ENCODE measurements around the gene RAP1GAP2. TPM values are rescaled to one million over a fixed set of nuclear protein-coding genes. Genes with fewer than 3 reads are reported as not detected.
"Not testable (repeated sequence)": the region's sequence is repeated elsewhere in the genome, so short reads cannot be mapped to it uniquely, and the experiment has no call there.

The RAP1GAP2 gene
- 5.1 TPM for total RNA-seq

- no peak for DNase-seq
These were observed at the start of gene RAP1GAP2 for GRCh38 chr17:2796164-2797125. RAP1GAP2 (plus strand) TSS chr17:2796438; CDS start chr17:2796528, 90 bp downstream.

GRCh38 chr17:2749058-2749783, 47.0 kb upstream of the RAP1GAP2 start, which contains the start of gene CCDC92B:
CCDC92B (minus strand) TSS chr17:2749652; CDS start chr17:2735145, 14,507 bp downstream.
- no peak for DNase-seq

GRCh38 chr17:2749784-2750181, 46.5 kb upstream of the RAP1GAP2 start:
- DNase-seq, result peak; percentile 44

- no peak for DNase-seq
These were observed 45.5 kb upstream of the RAP1GAP2 start for GRCh38 chr17:2750721-2751120.

GRCh38 chr17:2751491-2751890, 44.7 kb upstream of the RAP1GAP2 start:
- no peak for DNase-seq

GRCh38 chr17:2755891-2756724, 40.1 kb upstream of the RAP1GAP2 start:
- no peak for DNase-seq

GRCh38 chr17:2758870-2759269, 37.4 kb upstream of the RAP1GAP2 start:
- no peak for DNase-seq

GRCh38 chr17:2770129-2770528, 26.1 kb upstream of the RAP1GAP2 start:
- no peak for DNase-seq

GRCh38 chr17:2775206-2775605, 21.0 kb upstream of the RAP1GAP2 start:
- DNase-seq, result no peak

- DNase-seq, result no peak
These were observed 19.5 kb upstream of the RAP1GAP2 start for GRCh38 chr17:2776589-2777241.

- no peak for DNase-seq
These were observed 18.9 kb upstream of the RAP1GAP2 start for GRCh38 chr17:2777242-2777867.

GRCh38 chr17:2778489-2778888, 17.7 kb upstream of the RAP1GAP2 start:
- DNase-seq, result no peak

- no peak for DNase-seq
These were observed 16.7 kb upstream of the RAP1GAP2 start for GRCh38 chr17:2779545-2779944.

GRCh38 chr17:2780256-2780655, 16.0 kb upstream of the RAP1GAP2 start:
- DNase-seq, result no peak

GRCh38 chr17:2780931-2781454, 15.2 kb upstream of the RAP1GAP2 start:
- no peak for DNase-seq

- not testable (repeated sequence) for DNase-seq
These were observed 14.6 kb upstream of the RAP1GAP2 start for GRCh38 chr17:2781598-2781997.

- no peak for DNase-seq
These were observed 14.2 kb upstream of the RAP1GAP2 start for GRCh38 chr17:2782055-2782454.

GRCh38 chr17:2783310-2784030, 12.8 kb upstream of the RAP1GAP2 start:
- no peak for DNase-seq

GRCh38 chr17:2784864-2785263, 11.4 kb upstream of the RAP1GAP2 start:
- DNase-seq, result no peak

- not testable (repeated sequence) for DNase-seq
These were observed 10.9 kb upstream of the RAP1GAP2 start for GRCh38 chr17:2785376-2785775.

Data from skin of body (tissue), 2 donors.